GM19328 (cell line): ENCODE measurements around the gene KRT33B.
"Not testable (repeated sequence)": the region's sequence is repeated elsewhere in the genome, so short reads cannot be mapped to it uniquely, and the experiment has no call there.

Experiments
- ATAC-seq: cut with Tn5 transposase; IDR thresholded peaks from one replicate; pipeline ENCODE4 v1.9.1; 2021; ENCODE audit warnings: mild to moderate bottlenecking, moderate library complexity; ENCODE audit not compliant: unreplicated experiment

Gene KRT33B

GRCh38 chr17:41369713-41370112, at the start of gene KRT33B:
KRT33B (minus strand) TSS chr17:41369813; CDS start chr17:41369750, 63 bp downstream.
- ATAC-seq: no peak

- no peak for ATAC-seq
Measured at GRCh38 chr17:41418116-41418860, 48.7 kb upstream of the KRT33B start.

DNA sequence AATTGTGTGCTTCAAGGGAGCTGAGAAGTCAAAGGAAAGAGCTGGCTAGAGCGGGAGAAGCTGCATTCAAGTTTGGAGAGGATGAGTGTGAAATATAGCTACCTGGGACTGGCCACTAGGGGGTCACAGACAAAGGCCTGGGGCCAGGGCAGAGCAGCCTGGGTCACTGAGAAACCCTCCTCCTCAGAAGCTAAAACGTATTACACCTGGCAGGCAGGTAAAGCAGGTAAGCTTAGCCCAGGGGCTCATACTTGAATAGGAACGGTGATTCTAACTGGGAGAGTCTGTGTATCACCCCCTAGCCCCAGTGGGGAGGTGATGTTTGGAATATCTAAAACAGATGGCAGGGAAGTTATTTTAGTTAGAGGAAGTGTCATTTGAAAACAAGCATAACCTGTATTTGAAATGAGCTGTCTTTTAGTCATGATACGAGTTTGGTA, 48.0 kb upstream of the KRT33B start:
- ATAC-seq: no peak

GRCh38 chr17:41417127-41417526, 47.5 kb upstream of the KRT33B start:
- no peak for ATAC-seq

GRCh38 chr17:41416479-41416878, 46.9 kb upstream of the KRT33B start:
- ATAC-seq: no peak

DNA sequence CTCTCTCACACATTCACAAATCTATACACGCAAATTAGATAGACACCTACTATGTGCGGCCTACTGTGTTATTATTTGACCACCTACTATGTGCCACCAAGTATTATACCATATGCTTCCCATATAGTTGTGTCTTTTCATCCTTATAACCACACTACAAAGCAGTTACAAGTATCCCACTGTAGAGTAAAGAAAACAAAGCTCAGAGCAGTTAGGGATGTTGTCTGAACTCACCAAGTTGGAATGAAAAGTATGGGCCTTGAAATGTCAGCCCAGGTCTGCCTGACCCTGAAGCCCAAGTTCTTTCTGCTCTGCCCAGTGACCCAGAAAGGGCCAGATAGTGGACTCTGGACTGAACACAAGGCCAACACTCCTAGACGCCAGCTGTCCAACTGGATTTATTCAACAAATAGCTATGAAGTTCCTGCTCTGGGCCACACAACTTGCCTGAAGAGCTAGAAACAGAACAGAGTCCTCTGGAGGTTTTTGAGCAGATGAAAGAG, 46.3 kb upstream of the KRT33B start:
- no peak for ATAC-seq

- ATAC-seq: no peak
Measured at GRCh38 chr17:41415411-41415810, 45.8 kb upstream of the KRT33B start.

DNA sequence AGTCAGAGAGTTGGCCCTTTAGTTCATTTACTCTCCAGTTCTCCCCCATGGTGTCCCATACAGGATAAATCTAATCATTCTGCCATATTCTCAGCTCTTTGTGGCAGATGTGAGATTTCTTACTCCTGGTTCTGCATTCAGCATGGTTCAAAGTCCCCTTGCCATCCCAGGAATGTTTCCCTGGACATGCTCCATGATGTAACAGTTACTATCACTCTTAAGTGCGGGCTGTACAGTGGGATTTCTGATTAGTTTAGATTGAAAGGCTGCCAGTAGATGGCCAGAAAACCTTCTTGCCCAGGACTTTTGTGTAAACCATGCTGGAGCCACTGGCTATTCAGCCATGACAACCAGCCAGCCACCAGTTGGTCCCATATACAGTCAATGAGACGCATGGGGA, 44.4 kb upstream of the KRT33B start:
- no peak for ATAC-seq

- ATAC-seq: no peak
Measured at GRCh38 chr17:41413353-41413957, 43.8 kb upstream of the KRT33B start.

GRCh38 chr17:41411072-41411840, 41.6 kb upstream of the KRT33B start:
- no peak for ATAC-seq

- no peak for ATAC-seq
Measured at GRCh38 chr17:41407226-41407625, 37.6 kb upstream of the KRT33B start.

GRCh38 chr17:41406205-41406604, 36.6 kb upstream of the KRT33B start:
- no peak for ATAC-seq

DNA sequence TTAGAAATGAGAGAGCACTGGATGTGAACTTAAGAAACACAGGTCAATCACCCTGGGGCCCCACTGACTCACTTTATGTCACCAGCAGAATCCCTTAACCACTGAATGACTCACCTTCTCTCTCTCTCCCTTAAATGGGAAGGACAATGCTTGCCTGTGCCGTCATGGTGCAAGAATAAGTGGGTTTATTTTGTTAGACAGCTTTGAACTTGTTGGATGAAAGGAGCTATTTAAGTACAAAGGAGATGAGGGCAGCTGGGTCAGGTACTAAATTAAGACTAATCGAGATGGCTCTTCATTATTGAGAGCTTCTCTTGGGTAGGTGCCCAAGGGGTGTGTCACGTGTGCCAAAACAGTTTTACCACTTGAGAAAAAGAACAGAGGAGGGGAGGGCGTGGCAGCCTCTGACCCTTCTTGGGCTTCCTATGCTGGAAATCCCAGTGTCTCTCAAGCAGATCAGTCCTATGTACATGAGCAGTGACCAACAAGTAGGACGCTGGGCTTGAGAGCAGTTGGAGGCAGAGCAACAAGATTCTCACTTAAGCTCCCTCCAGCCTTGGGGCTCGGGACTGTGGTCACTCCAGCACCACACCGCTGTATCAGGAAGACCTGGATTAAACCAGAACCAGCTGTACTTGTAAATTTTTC, 34.5 kb upstream of the KRT33B start:
- ATAC-seq: no peak

- ATAC-seq: no peak
Measured at GRCh38 chr17:41403404-41404023, 33.9 kb upstream of the KRT33B start.

DNA sequence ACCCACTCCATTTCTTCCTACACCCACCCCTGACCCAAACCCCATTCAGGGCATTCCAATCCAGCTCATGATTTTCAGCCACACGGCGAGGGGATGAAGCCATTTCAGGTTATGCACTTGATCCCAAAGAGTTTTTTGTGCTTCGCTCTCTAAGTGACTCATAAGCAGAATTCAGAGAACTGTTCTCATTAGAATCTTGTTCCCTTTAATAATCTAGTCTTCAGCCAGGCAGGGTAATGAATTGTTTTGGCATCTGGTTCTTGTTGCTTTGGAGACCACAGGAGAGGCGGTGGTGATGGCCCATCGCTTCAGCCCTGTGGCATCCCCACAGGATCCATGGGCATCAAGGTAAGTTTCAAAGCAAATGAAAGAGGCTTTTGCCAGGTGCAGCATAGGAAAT, 32.5 kb upstream of the KRT33B start:
- no peak for ATAC-seq

- no peak for ATAC-seq
Measured at GRCh38 chr17:41396996-41397660, 27.5 kb upstream of the KRT33B start, which contains the start of gene KRT31. KRT31 (minus strand) TSS chr17:41397608; CDS start chr17:41397539, 69 bp downstream.

DNA sequence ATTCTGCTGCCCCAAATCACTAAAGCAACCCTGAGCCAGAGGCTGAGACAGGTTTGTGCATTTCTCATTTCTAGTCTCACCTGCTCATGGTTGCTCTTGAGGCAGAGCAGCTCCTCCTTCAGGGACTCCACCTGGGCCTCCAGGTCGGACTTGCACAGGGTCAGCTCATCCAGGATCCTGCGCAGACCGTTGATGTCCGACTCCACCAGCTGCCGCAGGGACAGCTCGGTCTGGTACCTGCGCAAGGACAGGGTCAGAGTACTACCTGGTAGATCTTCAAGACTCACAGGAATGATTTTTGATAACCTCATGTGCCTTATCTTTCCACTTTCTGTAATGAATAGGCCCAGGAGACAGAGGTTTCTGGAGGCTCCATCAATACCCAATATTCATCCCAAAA, 26.7 kb upstream of the KRT33B start:
- ATAC-seq: no peak

DNA sequence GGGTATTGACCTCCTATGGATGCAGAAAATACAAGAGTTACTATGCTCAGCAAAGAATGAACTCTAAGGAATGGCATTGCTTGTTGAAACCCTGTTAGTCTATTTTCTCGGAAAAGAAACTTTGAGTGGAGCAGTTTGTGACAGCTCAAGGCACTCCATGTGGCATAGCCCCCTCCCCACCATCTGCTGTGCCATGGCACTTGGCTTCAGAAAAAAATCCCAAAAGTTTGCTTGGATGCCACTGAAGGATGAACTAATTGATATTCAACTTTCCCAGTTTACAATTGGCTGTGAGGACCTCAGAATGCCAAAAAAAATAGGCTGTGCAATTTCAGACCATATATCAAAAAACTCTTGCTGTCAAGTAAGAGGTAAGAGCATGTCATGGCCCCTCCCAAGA, 26.0 kb upstream of the KRT33B start:
- no peak for ATAC-seq

DNA sequence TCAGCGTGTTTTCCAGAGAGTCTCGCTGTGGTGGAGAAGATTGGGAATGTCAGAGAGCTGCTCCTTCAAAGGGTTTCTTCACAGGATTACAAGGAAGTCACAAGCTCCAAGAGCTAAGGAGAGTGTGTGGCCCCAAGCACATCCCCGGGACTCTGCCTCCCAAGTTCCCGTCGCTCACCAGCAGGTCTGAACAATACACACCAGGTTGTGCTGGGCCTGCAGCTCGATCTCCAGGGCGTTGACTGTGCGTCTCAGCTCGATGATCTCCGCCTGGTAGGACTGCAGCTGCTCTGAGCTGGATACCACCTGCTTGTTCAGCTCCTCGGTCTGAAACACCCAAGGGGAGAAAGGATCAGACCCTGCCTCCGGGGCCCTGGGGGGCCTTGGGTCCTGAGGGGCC, 25.4 kb upstream of the KRT33B start:
- ATAC-seq: not testable (repeated sequence)
